ENCODE results near the gene SLC5A10.

GRCh38 chr17:18905226-18905625, 46.7 kb upstream of the SLC5A10 start:
- TF ChIP-seq POLR2A (IDR thresholded peaks at IDR 0.05) = no peak
- no peak for TF ChIP-seq POLR2AphosphoS5 (IDR thresholded peaks at IDR 0.05)
- no peak for TF ChIP-seq CTCF (IDR thresholded peaks at IDR 0.05)
- no peak for TF ChIP-seq EP300 (IDR thresholded peaks at IDR 0.05)
